CD14-positive monocyte (primary cell): ENCODE results near the gene TNFRSF25. TPM values are rescaled to one million over a fixed set of nuclear protein-coding genes. Genes with fewer than 3 reads are reported as not detected.
"Not testable (repeated sequence)": the region's sequence is repeated elsewhere in the genome, so short reads cannot be mapped to it uniquely, and the experiment has no call there.

Experiments used
- DNase-seq, 3 donors: peaks; one replicate each; pipeline ENCODE4 v3.0.0-alpha.2; 2011 to 2022
- H2AFZ ChIP-seq: 2 replicates; pipeline ENCODE4 v1.6.0; 2012; ENCODE audit warnings: mild to moderate bottlenecking, low read depth, low read length, inconsistent platforms; ENCODE audit not compliant: insufficient read depth, poor library complexity, severe bottlenecking
- H3K27ac ChIP-seq, 2 donors: 1 replicate in 1 of 2; 2 replicates in 1 of 2; pipeline ENCODE4 v1.5.1; 2012 to 2013; ENCODE audit warnings: low read length in 2 of 2, control low read depth in 1 of 2, inconsistent platforms in 1 of 2, low read depth in 1 of 2, mild to moderate bottlenecking in 1 of 2
- H3K27me3 ChIP-seq, 2 donors: one replicate each; pipeline versions ENCODE4 v1.6.0 to v1.6.1; 2011 to 2013; ENCODE audit warnings: low read length in 2 of 2; ENCODE audit not compliant: control insufficient read depth in 2 of 2, insufficient read depth in 2 of 2
- H3K36me3 ChIP-seq, 2 donors: replicated peaks in 1 of 2; 1 replicate in 1 of 2; 2 replicates in 1 of 2; pipeline versions ENCODE4 v1.5.1 to v1.6.1; 2012 to 2013; ENCODE audit warnings: low read length in 2 of 2, control low read depth in 1 of 2, inconsistent platforms in 1 of 2, mild to moderate bottlenecking in 1 of 2; ENCODE audit not compliant: insufficient read depth in 2 of 2, control insufficient read depth in 1 of 2
- H3K4me1 ChIP-seq, 2 donors: 1 replicate in 1 of 2; 2 replicates in 1 of 2; pipeline versions ENCODE4 v1.5.1 to v1.6.1; 2012 to 2013; ENCODE audit warnings: low read length in 2 of 2, control low read depth in 1 of 2, inconsistent platforms in 1 of 2, mild to moderate bottlenecking in 1 of 2, moderate library complexity in 1 of 2; ENCODE audit not compliant: insufficient read depth in 2 of 2, control insufficient read depth in 1 of 2
- H3K4me2 ChIP-seq: replicated peaks from 2 replicates; pipeline ENCODE3; 2012; ENCODE audit warnings: low read length, moderate library complexity, mild to moderate bottlenecking; ENCODE audit not compliant: poor library complexity, severe bottlenecking; ENCODE audit errors: extremely low read depth
- H3K4me3 ChIP-seq, 3 experiments: fragments of 200-600 bp in 1 of 3; sonication (generic) in 1 of 3; replicated peaks in 1 of 3; 1 replicate in 2 of 3; 2 replicates in 1 of 3; pipeline ENCODE4 v1.5.1; 2011 to 2013; ENCODE audit warnings: low read length in 3 of 3, mild to moderate bottlenecking in 3 of 3, control low read depth in 2 of 3, low read depth in 2 of 3, inconsistent platforms in 1 of 3, moderate library complexity in 1 of 3
- H3K79me2 ChIP-seq: 2 replicates; pipeline ENCODE4 v1.6.0; 2012; ENCODE audit warnings: mild to moderate bottlenecking, control low read depth, inconsistent platforms, low read length, moderate library complexity; ENCODE audit not compliant: insufficient read depth
- H3K9ac ChIP-seq: 2 replicates; pipeline ENCODE4 v1.6.0; 2017; ENCODE audit warnings: low read length, mild to moderate bottlenecking; ENCODE audit not compliant: insufficient read depth, poor library complexity, severe bottlenecking
- H3K9me3 ChIP-seq, 2 donors: replicated peaks in 1 of 2; 1 replicate in 1 of 2; 2 replicates in 1 of 2; pipeline versions ENCODE4 v1.5.1 to v1.6.1; 2012 to 2013; ENCODE audit warnings: low read length in 2 of 2, control low read depth in 1 of 2; ENCODE audit not compliant: control insufficient read depth in 1 of 2, insufficient read depth in 1 of 2
- H4K20me1 ChIP-seq: 2 replicates; pipeline ENCODE4 v1.6.0; 2012; ENCODE audit warnings: mild to moderate bottlenecking, low read length, control low read depth, moderate library complexity; ENCODE audit not compliant: insufficient read depth
- H3K27ac Mint-ChIP-seq, 7 donors: one replicate each; pipeline ENCODE4 v1.8.0; 2020; ENCODE audit warnings: mild to moderate bottlenecking in 7 of 7, mixed read lengths in 7 of 7, moderate library complexity in 6 of 7, inconsistent platforms in 2 of 7
- H3K27me3 Mint-ChIP-seq, 3 donors: one replicate each; pipeline ENCODE4 v1.8.0; 2021 to 2022; ENCODE audit warnings: low read depth in 3 of 3, mild to moderate bottlenecking in 3 of 3, mixed read lengths in 3 of 3, moderate library complexity in 3 of 3, inconsistent platforms in 1 of 3
- H3K36me3 Mint-ChIP-seq, 2 donors: one replicate each; pipeline ENCODE4 v1.8.0; 2020; ENCODE audit warnings: mixed read lengths in 2 of 2, inconsistent platforms in 1 of 2, mild to moderate bottlenecking in 1 of 2
- H3K4me1 Mint-ChIP-seq: one replicate; pipeline ENCODE4 v1.8.0; 2020; ENCODE audit warnings: mild to moderate bottlenecking, mixed read lengths
- H3K4me3 Mint-ChIP-seq, 2 donors: one replicate each; pipeline ENCODE4 v1.8.0; 2020; ENCODE audit warnings: mild to moderate bottlenecking in 2 of 2, mixed read lengths in 2 of 2, moderate library complexity in 1 of 2
- H3K9me3 Mint-ChIP-seq, 7 donors: one replicate each; pipeline ENCODE4 v1.8.0; 2020 to 2022; ENCODE audit warnings: mixed read lengths in 7 of 7, mild to moderate bottlenecking in 6 of 7, moderate library complexity in 6 of 7, inconsistent platforms in 2 of 7
- CTCF ChIP-seq: fragments of 200-600 bp; IDR thresholded peaks from one replicate; pipeline ENCODE4 v1.8.0; 2022; ENCODE audit warnings: antibody characterized with exemption, mild to moderate bottlenecking
- WGBS: methylation state at CpG from one replicate; pipeline ENCODE4 v1.1.5; 2013; ENCODE audit warnings: missing lambda C conversion rate; ENCODE audit not compliant: insufficient coverage; 5-methylcytosine and 5-hydroxymethylcytosine counted together
- intact Hi-C, 2 donors: fragments of 100-400 bp; cut with micrococcal nuclease; formaldehyde crosslinking; loops; one replicate each; pipeline versions ENCODE4 v1.15.0 to v1.15.1; 2023
- polyA plus RNA-seq, 3 donors: library from polyadenylated mRNA; depleted of rRNA in 1 of 3; unstranded in 2 of 3; stranded (reverse) in 1 of 3; fragments of 300-500 nt in 2 of 3; fragments of >200 nt in 1 of 3; fragmentation: Illumina TruSeq in 2 of 3; gene quantifications; 1 replicate in 2 of 3; 2 replicates in 1 of 3; pipeline ENCODE4 v1.2.3, GENCODE V29; 2012 to 2021

TNFRSF25 gene
- polyA plus RNA-seq, 3 donors, result 0.33 to 3.0 (median 0.48) TPM

- WGBS, result 3% methylated on average over 15 of the region's 18 CpGs
- intact Hi-C loops, result no loop called here
- Histone ChIP-seq H3K4me1 (no peaks in the 10 kb centered on the region), H3K4me3 (no peak overlapping the region), H3K79me2 (no peaks in the 10 kb centered on the region), H2AFZ (no peak overlapping the region), H3K9ac (no peak overlapping the region), H3K9me3 (no peaks in the 10 kb centered on the region), H3K36me3 (no peaks in the 10 kb centered on the region), H3K4me2 (no peak overlapping the region), H3K27me3 (peaks cover 2 to 50% of the 10 kb centered on the region in 2 donors), H3K27ac (no peak overlapping the region), H4K20me1 (no peaks in the 10 kb centered on the region)
- no peak for TF ChIP-seq CTCF
- peaks cover 0 to 2% (median 0%) of the 10 kb centered on the region in 7 donors for H3K9me3 Mint-ChIP-seq
- H3K27ac Mint-ChIP-seq, result no peak overlapping the region
- H3K4me1 Mint-ChIP-seq, result no peaks in the 10 kb centered on the region
- peak overlapping the region in 1 of 2 donors; percentile 59 for H3K4me3 Mint-ChIP-seq
- H3K27me3 Mint-ChIP-seq, result peaks cover 49 to 69% (median 58%) of the 10 kb centered on the region in 3 donors
- H3K36me3 Mint-ChIP-seq, result no peaks in the 10 kb centered on the region
- DNase-seq, result no peak
Measured at GRCh38 chr1:6459850-6460265, 6.1 kb downstream of the TNFRSF25 start.

GRCh38 chr1:6456800-6457466 lies 9.0 kb downstream of the TNFRSF25 start:
- no peaks in the 10 kb centered on the region for H3K36me3 ChIP-seq
- no peaks in the 10 kb centered on the region for H3K4me1 ChIP-seq
- TF ChIP-seq CTCF, result no peak
- H3K27ac Mint-ChIP-seq, result no peak overlapping the region
- intact Hi-C loops, result no loop called here
- H3K36me3 Mint-ChIP-seq, result no peaks in the 10 kb centered on the region
- no peaks in the 10 kb centered on the region for H3K79me2 ChIP-seq
- H3K27me3 Mint-ChIP-seq, result peaks cover 64 to 87% (median 75%) of the 10 kb centered on the region in 3 donors
- DNase-seq, result no peak
- WGBS, result 89% methylated on average over 9 of the region's 11 CpGs
- no peak overlapping the region for H2AFZ ChIP-seq
- peaks cover 0 to 2% (median 0%) of the 10 kb centered on the region in 7 donors for H3K9me3 Mint-ChIP-seq
- no peaks in the 10 kb centered on the region for H3K9me3 ChIP-seq
- H3K4me1 Mint-ChIP-seq, result no peaks in the 10 kb centered on the region
- no peak overlapping the region for H3K27ac ChIP-seq
- no peak overlapping the region for H3K9ac ChIP-seq
- no peak overlapping the region for H3K4me2 ChIP-seq
- H3K4me3 Mint-ChIP-seq, result peak overlapping the region in 1 of 2 donors; percentile 68
- peaks cover 2 to 53% of the 10 kb centered on the region in 2 donors for H3K27me3 ChIP-seq
- no peaks in the 10 kb centered on the region for H4K20me1 ChIP-seq
- no peak overlapping the region for H3K4me3 ChIP-seq

GRCh38 chr1:6455752-6456520 lies 10.0 kb downstream of the TNFRSF25 start:
- 33% methylated on average over 53 of the region's 58 CpGs for WGBS
- intact Hi-C loops, H3K27ac ChIP-seq, H3K9ac ChIP-seq, H3K9me3 Mint-ChIP-seq, H2AFZ ChIP-seq, H3K9me3 ChIP-seq, H3K4me2 ChIP-seq, H3K4me3 ChIP-seq, H4K20me1 ChIP-seq, DNase-seq, H3K4me1 Mint-ChIP-seq, H3K27ac Mint-ChIP-seq, H3K4me1 ChIP-seq, H3K79me2 ChIP-seq, H3K36me3 Mint-ChIP-seq, H3K36me3 ChIP-seq: not testable (repeated sequence)
- Mint-ChIP-seq H3K27me3 (peaks cover 67 to 88% (median 78%) of the 10 kb centered on the region in 3 donors), H3K4me3 (peak overlapping the region in 1 of 2 donors; percentile 74)
- peaks cover 2 to 61% of the 10 kb centered on the region in 2 donors for H3K27me3 ChIP-seq
